ENCODE results near the gene CPED1. TPM values are rescaled to one million over a fixed set of nuclear protein-coding genes. Genes with fewer than 3 reads are reported as not detected.

CPED1 gene
- total RNA-seq, 1 donor from 2014 or later = 25.8 TPM

GRCh38 chr7:121261207-121261884 lies 272.8 kb downstream of the CPED1 start:
- DNase-seq = no peak

GRCh38 chr7:121262221-121262620 lies 273.7 kb downstream of the CPED1 start:
- DNase-seq = no peak

GRCh38 chr7:121262969-121263368 lies 274.5 kb downstream of the CPED1 start:
- no peak for DNase-seq

GRCh38 chr7:121266307-121266894 lies 277.9 kb downstream of the CPED1 start:
- no peak for DNase-seq

- DNase-seq = no peak
Measured at GRCh38 chr7:121267612-121268011, 279.1 kb downstream of the CPED1 start.

- no peak for DNase-seq
Measured at GRCh38 chr7:121269798-121270197, 281.3 kb downstream of the CPED1 start.

GRCh38 chr7:121271098-121271497 lies 282.6 kb downstream of the CPED1 start:
- no peak for DNase-seq

- no peak for DNase-seq
Measured at GRCh38 chr7:121271916-121272315, 283.4 kb downstream of the CPED1 start.

- DNase-seq = peak; percentile 9
Measured at GRCh38 chr7:121272676-121273075, 284.2 kb downstream of the CPED1 start.

GRCh38 chr7:121273467-121274167 lies 285.1 kb downstream of the CPED1 start:
- DNase-seq = no peak

GRCh38 chr7:121274467-121274866 lies 286.0 kb downstream of the CPED1 start:
- DNase-seq = no peak

GRCh38 chr7:121275204-121275603 lies 286.7 kb downstream of the CPED1 start:
- no peak for DNase-seq

GRCh38 chr7:121276313-121276712 lies 287.8 kb downstream of the CPED1 start:
- DNase-seq = no peak

GRCh38 chr7:121278120-121279021 lies 289.9 kb downstream of the CPED1 start:
- no peak for DNase-seq

GRCh38 chr7:121279060-121279620 lies 290.6 kb downstream of the CPED1 start:
- no peak for DNase-seq

- no peak for DNase-seq
Measured at GRCh38 chr7:121279822-121280221, 291.3 kb downstream of the CPED1 start.

GRCh38 chr7:121280656-121281055 lies 292.1 kb downstream of the CPED1 start:
- DNase-seq = no peak

GRCh38 chr7:121282129-121282528 lies 293.6 kb downstream of the CPED1 start:
- no peak for DNase-seq

GRCh38 chr7:121285066-121285667 lies 296.7 kb downstream of the CPED1 start:
- no peak for DNase-seq

GRCh38 chr7:121286186-121286585 lies 297.7 kb downstream of the CPED1 start:
- no peak for DNase-seq
